NCI-H146 treated with DMSO at 0.1 percent for 48 hours (cell line): ENCODE data around the gene WDR3.

Experiments used
- DNase-seq: peaks from one replicate; lab custom pipeline; 2025; ENCODE audit not compliant: unreplicated experiment; lab: John Stamatoyannopoulos, UW

Gene WDR3

GRCh38 chr1:117942293-117942692 lies 12.8 kb downstream of the WDR3 start:
- DNase-seq: no peak

DNA sequence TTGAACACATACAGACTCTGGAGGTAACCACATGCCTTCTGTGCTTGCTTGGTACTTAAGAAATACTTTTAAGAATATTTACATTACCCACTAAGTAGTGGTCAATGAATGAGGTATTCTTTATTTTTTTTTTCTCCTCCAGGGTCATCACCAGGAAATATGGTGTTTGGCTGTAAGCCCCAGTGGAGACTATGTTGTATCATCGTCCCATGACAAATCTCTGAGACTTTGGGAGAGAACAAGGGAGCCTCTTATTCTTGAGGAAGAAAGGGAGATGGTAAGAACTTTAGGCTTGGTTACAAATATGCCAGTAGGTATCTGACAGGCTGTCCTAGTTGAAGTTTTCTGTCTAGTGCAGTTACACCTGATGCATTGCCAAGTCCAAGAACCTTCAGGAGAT lies 22.8 kb downstream of the WDR3 start:
- DNase-seq: no peak

DNA sequence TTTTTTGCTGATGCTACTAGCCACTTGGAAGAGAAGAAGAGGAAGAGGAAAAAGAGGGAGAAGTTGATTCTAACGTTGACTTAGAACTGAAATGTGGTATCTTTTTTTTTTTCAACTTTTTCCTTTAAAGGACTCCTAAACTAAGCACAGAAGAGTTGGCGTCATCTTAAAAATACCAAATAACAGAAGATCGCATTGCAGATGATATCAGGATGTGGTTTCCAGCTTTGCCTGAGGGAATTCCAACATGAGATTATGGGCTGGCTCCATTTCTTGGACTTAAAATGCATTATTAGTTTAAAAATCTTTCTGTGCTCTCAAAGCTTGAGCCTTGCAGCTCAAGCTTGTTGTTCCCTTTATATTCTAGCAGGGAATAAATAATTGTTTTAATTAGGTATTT lies 29.8 kb downstream of the WDR3 start:
- no peak for DNase-seq

DNA sequence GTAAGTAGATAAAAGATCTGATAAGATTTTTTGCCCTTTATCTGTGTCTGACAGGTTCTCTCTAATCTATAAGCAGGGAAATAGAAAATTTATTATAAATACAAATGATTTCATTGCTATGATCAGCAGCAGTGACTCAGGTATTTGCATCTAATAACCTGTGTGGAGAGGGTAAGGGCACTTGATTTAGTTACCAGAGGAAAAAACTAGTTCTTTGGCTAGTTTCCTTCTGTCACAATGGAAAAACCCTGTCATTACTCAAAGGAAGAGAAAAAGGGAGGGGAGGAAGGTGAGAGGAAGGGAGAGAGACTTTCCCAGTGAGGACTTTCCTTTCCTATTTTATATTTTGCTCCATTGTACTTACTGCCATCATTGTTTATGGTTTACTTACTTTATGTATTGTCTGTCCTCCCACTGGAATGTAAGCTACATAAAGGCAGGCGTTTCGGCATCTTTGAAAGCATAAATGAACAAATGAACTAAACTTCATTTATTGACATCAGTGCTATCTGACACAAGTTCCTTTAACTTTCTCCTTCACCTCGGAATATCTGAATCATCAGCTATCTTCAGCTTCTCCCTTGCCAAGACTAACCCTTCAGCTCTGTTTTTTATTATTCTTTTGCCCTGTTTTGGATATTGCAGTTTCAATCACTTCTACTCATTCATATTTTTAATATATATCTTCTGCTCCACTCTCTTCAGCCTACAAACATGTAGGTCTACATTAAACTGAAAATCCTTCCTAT lies 34.9 kb downstream of the WDR3 start:
- no peak for DNase-seq

DNA sequence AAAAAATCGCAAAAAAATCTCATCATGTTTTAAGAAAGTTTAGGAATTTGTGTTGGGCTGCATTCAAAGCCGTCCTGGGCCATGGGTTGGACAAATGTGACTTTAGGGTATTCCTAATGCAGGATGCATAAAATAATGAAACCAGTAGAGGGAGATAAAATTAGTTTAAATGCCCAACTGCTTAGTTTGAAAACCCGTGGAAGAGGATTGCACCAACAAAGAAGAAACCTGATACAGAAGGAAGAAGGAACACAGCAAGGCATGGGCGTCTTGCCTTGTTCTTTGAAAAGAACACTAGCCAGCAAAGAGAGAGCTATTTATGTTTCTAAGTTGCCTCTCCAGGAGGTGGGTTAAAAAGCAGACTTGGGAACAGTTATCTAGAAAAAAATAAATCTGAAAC lies 37.9 kb downstream of the WDR3 start:
- DNase-seq: no peak

- no peak for DNase-seq
Measured at GRCh38 chr1:117967881-117968280, 38.3 kb downstream of the WDR3 start.

GRCh38 chr1:117970252-117970651 lies 40.7 kb downstream of the WDR3 start:
- no peak for DNase-seq

- DNase-seq: no peak
Measured at GRCh38 chr1:117971777-117972176, 42.2 kb downstream of the WDR3 start.

DNA sequence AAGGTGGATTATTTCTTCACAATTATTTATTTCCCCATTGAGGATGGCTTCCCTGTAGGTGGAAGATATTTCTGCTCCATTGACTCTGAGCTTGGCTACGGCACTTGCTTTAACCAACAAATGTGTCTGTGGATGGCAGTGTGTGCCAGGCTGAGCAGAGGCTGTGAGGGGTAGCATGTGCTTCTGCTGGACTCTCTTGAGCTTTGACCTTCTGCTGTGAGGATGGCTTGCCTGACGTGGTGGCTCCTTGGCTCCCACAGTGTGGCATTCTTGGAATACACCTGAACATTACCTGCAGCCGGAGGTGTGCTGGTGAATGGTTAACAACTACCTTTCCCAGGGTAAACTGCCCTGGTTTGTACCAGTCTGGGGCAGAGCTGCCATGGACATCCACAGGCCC lies 46.8 kb downstream of the WDR3 start:
- DNase-seq: no peak

GRCh38 chr1:117981455-117982192 lies 52.1 kb downstream of the WDR3 start:
- no peak for DNase-seq

DNA sequence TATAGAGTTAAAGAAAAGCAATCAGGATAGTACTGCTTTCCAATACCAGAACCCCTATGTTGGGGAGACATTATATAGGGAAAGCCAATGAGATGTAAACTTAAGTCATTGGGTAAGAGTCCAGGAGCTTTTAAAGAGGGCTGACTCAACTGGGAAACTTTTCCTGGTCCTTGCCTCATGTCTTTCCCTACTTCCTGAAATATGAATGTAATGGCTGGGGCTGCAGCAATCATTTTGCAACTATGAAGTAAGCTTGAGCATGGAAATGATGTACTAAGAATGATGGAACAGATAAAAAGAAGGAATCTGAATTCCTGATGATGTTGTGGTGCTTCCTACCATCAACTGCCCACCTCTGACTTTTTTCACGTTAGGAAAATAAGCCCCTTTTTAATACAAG lies 55.7 kb downstream of the WDR3 start:
- DNase-seq: no peak

DNA sequence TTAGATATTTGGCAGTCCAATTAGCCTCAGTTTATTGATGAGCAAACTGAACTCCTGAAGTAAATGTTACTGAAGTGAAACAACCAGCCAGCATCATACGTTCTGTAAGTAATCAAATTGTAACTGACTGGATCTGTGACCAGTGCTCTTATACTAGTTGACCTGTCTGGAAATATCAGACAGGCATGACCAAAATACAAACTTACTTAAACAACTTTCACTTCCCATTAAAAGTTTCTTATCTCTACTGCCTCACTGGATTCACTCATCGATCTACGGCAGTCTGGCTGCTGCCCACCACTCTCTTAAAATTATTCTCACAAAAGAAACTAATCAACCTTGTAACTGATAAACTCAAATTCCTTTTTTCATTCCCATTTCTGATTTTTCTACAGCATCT lies 56.4 kb downstream of the WDR3 start:
- DNase-seq: no peak

- DNase-seq: no peak
Measured at GRCh38 chr1:118004312-118004711, 74.8 kb downstream of the WDR3 start.

- no peak for DNase-seq
Measured at GRCh38 chr1:118007391-118007790, 77.9 kb downstream of the WDR3 start.

DNA sequence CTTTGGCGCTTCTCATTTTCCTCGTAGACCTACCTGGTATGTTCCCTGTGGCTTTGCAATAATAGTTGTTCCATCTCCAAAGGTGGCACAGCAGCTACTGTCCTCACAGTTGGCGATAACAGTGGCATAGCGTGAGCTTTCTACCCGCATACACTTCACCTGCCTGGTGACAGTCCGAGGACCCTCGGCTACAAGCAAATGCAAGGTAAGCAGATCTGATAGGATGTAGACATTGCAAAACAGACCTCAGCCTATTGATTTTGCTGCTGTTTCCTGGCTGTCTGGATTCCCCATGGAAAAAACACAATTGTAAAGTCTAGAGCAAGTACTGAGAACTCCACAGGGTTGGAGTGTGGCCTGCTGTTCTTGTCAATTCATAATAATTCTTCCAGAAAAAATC lies 78.5 kb downstream of the WDR3 start:
- DNase-seq: no peak

- DNase-seq: no peak
Measured at GRCh38 chr1:118012515-118013124, 83.1 kb downstream of the WDR3 start.

GRCh38 chr1:118013336-118013735 lies 83.8 kb downstream of the WDR3 start:
- no peak for DNase-seq

DNA sequence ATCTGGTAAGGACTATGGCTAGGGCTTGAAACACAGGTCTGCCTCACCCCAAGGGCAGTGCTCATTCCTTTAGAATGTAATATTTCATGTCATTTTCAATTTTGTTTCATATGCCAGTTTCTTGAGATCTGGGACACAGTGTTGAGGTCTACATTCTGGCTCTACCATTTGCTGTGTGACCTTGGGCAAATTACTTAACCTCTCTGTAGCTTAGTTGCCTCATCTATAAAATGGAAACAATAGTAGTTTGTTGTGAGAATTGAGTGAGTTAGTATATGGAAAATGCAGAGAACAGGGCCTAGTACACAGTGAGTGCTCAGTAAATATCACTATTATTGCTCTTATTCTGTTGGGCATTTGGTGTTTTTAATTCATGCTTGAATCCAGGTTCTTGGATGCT lies 84.4 kb downstream of the WDR3 start:
- DNase-seq: no peak
